NOMO-1 treated with DMSO at 0.1 percent for 48 hours (cell line): ENCODE results near the gene VWA7.

Experiments
- DNase-seq: peaks from one replicate; lab custom pipeline; 2025; ENCODE audit not compliant: unreplicated experiment; lab: John Stamatoyannopoulos, UW

Gene VWA7

GRCh38 chr6:31778999-31779885 is 2.1 kb upstream of the VWA7 start:
- DNase-seq, result no peak

- DNase-seq, result no peak
Observed at GRCh38 chr6:31778193-31778592, 1.1 kb upstream of the VWA7 start.

- no peak for DNase-seq
Observed at GRCh38 chr6:31777667-31778050, 531 bp upstream of the VWA7 start.

- DNase-seq, result no peak
Observed at GRCh38 chr6:31776485-31776988, 591 bp downstream of the VWA7 start.

GRCh38 chr6:31775633-31776484 is 1.3 kb downstream of the VWA7 start:
- DNase-seq, result no peak

GRCh38 chr6:31775184-31775583 is 1.9 kb downstream of the VWA7 start:
- DNase-seq, result no peak

GRCh38 chr6:31771992-31772358 is 5.2 kb downstream of the VWA7 start:
- no peak for DNase-seq

GRCh38 chr6:31770860-31771259 is 6.3 kb downstream of the VWA7 start:
- no peak for DNase-seq

- DNase-seq, result peak; percentile 77
Observed at GRCh38 chr6:31769684-31770371, 7.3 kb downstream of the VWA7 start.

- DNase-seq, result peak; percentile 65
Observed at GRCh38 chr6:31768363-31769257, 8.5 kb downstream of the VWA7 start.

- DNase-seq, result no peak
Observed at GRCh38 chr6:31767096-31767645, 10.0 kb downstream of the VWA7 start.

- no peak for DNase-seq
Observed at GRCh38 chr6:31765910-31766794, 11.0 kb downstream of the VWA7 start.

- DNase-seq, result no peak
Observed at GRCh38 chr6:31765559-31765909, 11.6 kb downstream of the VWA7 start.

- DNase-seq, result no peak
Observed at GRCh38 chr6:31764198-31764597, 12.9 kb downstream of the VWA7 start.

- DNase-seq, result no peak
Observed at GRCh38 chr6:31763619-31763940, 13.5 kb downstream of the VWA7 start.

GRCh38 chr6:31762878-31763618 is 14.1 kb downstream of the VWA7 start:
- DNase-seq, result no peak

- DNase-seq, result no peak
Observed at GRCh38 chr6:31762356-31762755, 14.8 kb downstream of the VWA7 start, which contains the start of gene SAPCD1. SAPCD1 (plus strand) TSS chr6:31762656; CDS start chr6:31763055, 399 bp downstream.

GRCh38 chr6:31761343-31761742 is 15.8 kb downstream of the VWA7 start:
- DNase-seq, result no peak
